HUES6 (cell line): ENCODE results near the gene GALNTL6.

ENCODE experiments used
- H3K27ac ChIP-seq: 2 replicates; pipeline ENCODE4 v1.7.0; 2013; ENCODE audit warnings: low read depth, mild to moderate bottlenecking, low read length, inconsistent platforms
- H3K27me3 ChIP-seq: 2 replicates; pipeline ENCODE4 v1.6.1; 2013; ENCODE audit warnings: low read length; ENCODE audit not compliant: control insufficient read depth, insufficient read depth
- H3K36me3 ChIP-seq: 2 replicates; pipeline ENCODE4 v1.6.1; 2013; ENCODE audit warnings: low read length; ENCODE audit not compliant: control insufficient read depth, insufficient read depth
- H3K4me1 ChIP-seq: 2 replicates; pipeline ENCODE4 v1.6.1; 2013; ENCODE audit warnings: low read length; ENCODE audit not compliant: control insufficient read depth, insufficient read depth
- H3K4me3 ChIP-seq: 2 replicates; pipeline ENCODE4 v1.5.1; 2013; ENCODE audit warnings: low read depth, low read length
- H3K9ac ChIP-seq: one replicate; pipeline ENCODE4 v1.6.1; 2013; ENCODE audit warnings: mild to moderate bottlenecking, low read length
- H3K9me3 ChIP-seq: 2 replicates; pipeline ENCODE4 v1.6.1; 2013; ENCODE audit warnings: low read depth, low read length; ENCODE audit not compliant: control insufficient read depth, insufficient read depth

The GALNTL6 gene

GRCh38 chr4:172815499-172816164 is 1002.4 kb downstream of the GALNTL6 start:
- Histone ChIP-seq H3K4me3 (no peak overlapping the region), H3K9ac (no peak overlapping the region), H3K4me1 (peaks cover under 1% of the 10 kb centered on the region; the same call in 1 of the 2 replicates), H3K36me3 (no peaks in the 10 kb centered on the region), H3K27ac (no peak overlapping the region), H3K27me3 (no peaks in the 10 kb centered on the region), H3K9me3 (no peaks in the 10 kb centered on the region)

DNA sequence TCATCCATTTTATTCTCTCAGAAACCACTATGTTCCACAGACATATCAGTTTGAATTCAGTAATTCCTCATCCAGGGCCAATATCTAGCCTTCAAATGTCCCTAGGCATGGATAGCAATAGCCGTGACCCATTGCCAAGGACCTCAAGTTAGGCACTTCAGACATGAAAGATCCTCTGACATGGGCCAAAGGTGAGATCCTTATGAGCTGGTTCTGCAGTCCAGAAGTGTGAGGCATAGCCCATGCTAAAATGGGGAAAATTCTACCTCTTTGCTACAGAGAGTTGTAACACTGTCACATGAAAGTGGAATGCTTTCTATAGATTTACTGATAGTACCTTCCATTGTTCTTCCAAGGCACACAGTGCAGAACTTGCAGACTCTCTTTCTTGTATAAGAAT is 1005.7 kb downstream of the GALNTL6 start:
- Histone ChIP-seq H3K4me1 (no peaks in the 10 kb centered on the region), H3K36me3 (no peaks in the 10 kb centered on the region), H3K9me3 (no peaks in the 10 kb centered on the region), H3K9ac (no peak overlapping the region), H3K27ac (no peak overlapping the region), H3K4me3 (no peak overlapping the region), H3K27me3 (no peaks in the 10 kb centered on the region)

GRCh38 chr4:172819353-172819752 is 1006.1 kb downstream of the GALNTL6 start:
- Histone ChIP-seq H3K4me3 (no peak overlapping the region), H3K27me3 (no peaks in the 10 kb centered on the region), H3K9ac (no peak overlapping the region), H3K9me3 (no peaks in the 10 kb centered on the region), H3K27ac (no peak overlapping the region), H3K36me3 (no peaks in the 10 kb centered on the region), H3K4me1 (no peaks in the 10 kb centered on the region)

- H3K27ac ChIP-seq: no peak overlapping the region
- no peak overlapping the region for H3K9ac ChIP-seq
- no peaks in the 10 kb centered on the region for H3K9me3 ChIP-seq
- H3K27me3 ChIP-seq: no peaks in the 10 kb centered on the region
- H3K36me3 ChIP-seq: no peaks in the 10 kb centered on the region
- no peaks in the 10 kb centered on the region for H3K4me1 ChIP-seq
- H3K4me3 ChIP-seq: no peak overlapping the region
These were observed 1009.1 kb downstream of the GALNTL6 start for GRCh38 chr4:172822331-172822730.

DNA sequence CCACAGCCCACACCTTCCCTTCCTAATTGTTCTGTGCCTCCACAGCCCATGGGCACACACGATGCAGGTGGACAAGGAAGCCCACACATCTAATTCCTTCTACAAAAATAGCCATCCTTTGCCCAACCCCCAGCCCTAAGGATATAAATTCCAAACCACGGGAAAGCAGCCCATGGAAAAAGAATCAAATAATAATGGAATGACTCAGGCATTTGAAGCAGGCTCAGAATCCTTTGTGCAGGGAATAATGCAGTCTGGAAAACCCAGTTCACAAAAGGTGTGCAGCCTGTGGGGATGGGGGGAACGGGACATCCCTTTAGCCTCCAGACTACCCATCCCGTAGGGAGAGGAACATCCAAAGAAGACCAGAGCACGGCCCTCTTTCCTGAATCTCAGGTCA is 1013.1 kb downstream of the GALNTL6 start:
- H3K9me3 ChIP-seq: peaks cover 6% of the 10 kb centered on the region
- no peak overlapping the region for H3K4me3 ChIP-seq
- H3K4me1 ChIP-seq: no peaks in the 10 kb centered on the region
- no peaks in the 10 kb centered on the region for H3K27me3 ChIP-seq
- no peak overlapping the region for H3K27ac ChIP-seq
- no peaks in the 10 kb centered on the region for H3K36me3 ChIP-seq
- H3K9ac ChIP-seq: no peak overlapping the region

DNA sequence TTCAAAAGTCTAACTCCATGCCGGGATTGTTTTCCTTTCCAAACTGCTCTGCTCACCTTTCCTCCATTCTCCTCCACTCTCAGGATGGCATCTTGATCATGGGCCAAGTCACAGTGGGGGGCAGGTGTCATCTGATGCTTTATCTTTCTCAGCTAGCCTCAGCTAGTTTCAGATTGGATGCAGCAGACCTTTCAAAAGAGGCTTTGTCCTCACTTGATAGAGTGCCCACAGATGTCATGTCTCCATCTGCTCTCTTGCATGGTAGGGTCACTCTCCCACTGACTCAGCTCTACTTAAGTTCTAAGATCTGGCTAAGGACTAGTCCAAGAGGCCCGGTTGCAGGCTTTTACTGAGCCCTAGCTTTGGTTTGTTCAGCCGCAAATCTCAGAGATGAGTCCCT is 1013.7 kb downstream of the GALNTL6 start:
- Histone ChIP-seq H3K4me1 (no peaks in the 10 kb centered on the region), H3K36me3 (no peaks in the 10 kb centered on the region), H3K27ac (no peak overlapping the region)

DNA sequence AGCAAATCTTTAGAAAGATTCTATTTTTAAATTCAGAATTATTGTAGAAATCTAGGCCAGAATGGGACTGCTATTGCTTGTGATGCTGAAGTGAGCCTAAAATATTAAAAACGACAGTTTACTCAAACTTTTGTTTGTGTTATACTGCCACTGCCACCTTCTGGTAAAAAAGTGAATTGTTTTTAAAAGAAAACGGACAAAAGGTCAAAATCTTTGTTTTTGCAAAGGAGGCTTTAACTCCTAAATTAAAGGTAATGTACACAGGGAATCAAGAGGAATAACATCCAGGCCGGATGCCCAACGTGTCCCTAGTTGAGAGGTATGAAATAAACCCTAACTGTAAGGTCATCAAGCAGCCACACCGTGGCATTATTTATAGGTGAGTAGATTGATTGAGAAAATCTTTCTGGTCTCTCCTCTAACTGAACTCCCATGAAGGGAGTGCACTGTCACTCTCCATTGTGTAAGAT is 1017.1 kb downstream of the GALNTL6 start:
- H3K9me3 ChIP-seq: peaks cover 6% of the 10 kb centered on the region
- no peak overlapping the region for H3K4me3 ChIP-seq
- H3K27ac ChIP-seq: no peak overlapping the region
- no peaks in the 10 kb centered on the region for H3K4me1 ChIP-seq
- no peaks in the 10 kb centered on the region for H3K36me3 ChIP-seq
- H3K9ac ChIP-seq: no peak overlapping the region
- H3K27me3 ChIP-seq: no peaks in the 10 kb centered on the region

More for the DNA sequence above, 1013.7 kb downstream of the GALNTL6 start:
- Histone ChIP-seq H3K9me3 (peaks cover 6% of the 10 kb centered on the region), H3K27me3 (no peaks in the 10 kb centered on the region), H3K9ac (no peak overlapping the region), H3K4me3 (no peak overlapping the region)

GRCh38 chr4:172836661-172837060 is 1023.5 kb downstream of the GALNTL6 start:
- Histone ChIP-seq H3K9me3 (no peaks in the 10 kb centered on the region), H3K27ac (no peak overlapping the region), H3K27me3 (no peaks in the 10 kb centered on the region), H3K9ac (no peak overlapping the region), H3K4me1 (peaks cover 3% of the 10 kb centered on the region; the same call in 1 of the 2 replicates), H3K4me3 (no peak overlapping the region), H3K36me3 (no peaks in the 10 kb centered on the region)

DNA sequence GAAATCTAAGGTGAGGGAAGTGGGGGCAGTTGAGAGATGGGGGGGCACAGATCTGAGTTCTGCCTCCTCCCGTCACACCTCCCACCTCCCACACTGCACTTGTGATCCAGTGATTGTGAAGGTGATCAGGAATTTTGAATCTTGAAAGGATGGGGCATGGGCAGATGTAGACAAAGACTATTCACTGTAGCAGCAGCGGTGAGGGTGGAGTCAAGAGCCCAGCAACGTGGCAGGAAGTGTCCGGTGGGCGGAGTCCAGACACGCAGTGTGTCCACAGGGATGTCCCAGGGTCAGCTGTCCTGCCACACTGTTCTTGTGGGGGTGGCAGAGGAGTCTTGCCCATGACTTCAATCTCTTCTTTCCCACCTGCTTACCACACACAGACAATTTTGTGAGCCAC is 1024.9 kb downstream of the GALNTL6 start:
- Histone ChIP-seq H3K27ac (no peak overlapping the region), H3K4me1 (peaks cover 6% of the 10 kb centered on the region; the same call in 1 of the 2 replicates), H3K27me3 (no peaks in the 10 kb centered on the region), H3K4me3 (no peak overlapping the region), H3K9me3 (no peaks in the 10 kb centered on the region), H3K36me3 (no peaks in the 10 kb centered on the region), H3K9ac (no peak overlapping the region)

DNA sequence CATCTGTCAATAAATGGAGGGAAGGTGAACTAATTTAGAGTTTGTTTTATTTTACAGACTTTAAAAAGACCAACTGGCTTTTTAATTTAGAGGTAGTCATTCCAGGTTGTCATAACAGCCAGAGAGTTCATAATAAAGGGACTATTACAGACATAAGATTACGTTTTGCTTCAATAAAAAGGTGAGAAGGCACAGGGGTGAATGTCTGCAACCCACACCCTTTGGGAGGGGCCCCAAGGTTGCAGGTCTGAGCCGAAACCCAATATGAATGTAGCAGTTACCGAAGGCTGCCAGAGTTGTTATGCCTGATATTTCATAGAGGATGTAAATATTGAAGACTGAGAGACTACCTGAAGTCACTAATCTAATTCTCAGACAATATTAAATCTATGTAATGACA is 1025.7 kb downstream of the GALNTL6 start:
- no peaks in the 10 kb centered on the region for H3K36me3 ChIP-seq

GRCh38 chr4:172842779-172843178 is 1029.6 kb downstream of the GALNTL6 start:
- Histone ChIP-seq H3K9ac (no peak overlapping the region), H3K9me3 (no peaks in the 10 kb centered on the region), H3K27ac (no peak overlapping the region), H3K4me1 (peaks cover 6% of the 10 kb centered on the region; the same call in 1 of the 2 replicates), H3K27me3 (no peaks in the 10 kb centered on the region), H3K36me3 (no peaks in the 10 kb centered on the region), H3K4me3 (no peak overlapping the region)

More for the DNA sequence above, 1025.7 kb downstream of the GALNTL6 start:
- H3K4me3 ChIP-seq: no peak overlapping the region
- H3K9me3 ChIP-seq: no peaks in the 10 kb centered on the region
- no peaks in the 10 kb centered on the region for H3K27me3 ChIP-seq
- H3K27ac ChIP-seq: no peak overlapping the region
- H3K9ac ChIP-seq: no peak overlapping the region
- H3K4me1 ChIP-seq: peaks cover 6% of the 10 kb centered on the region; the same call in 1 of the 2 replicates
